HEK293 (cell line): ENCODE measurements around the gene ABTB2.

ENCODE experiments used
- FEZF1 ChIP-seq: fragments of 450-650 bp; formaldehyde crosslinking; IDR thresholded peaks from 2 replicates; pipeline ENCODE4 v1.5.1; 2016; ENCODE audit warnings: missing biosample characterization, missing genetic modification characterization
- HOXA7 ChIP-seq: sonication (generic); formaldehyde crosslinking; IDR thresholded peaks from 2 replicates; pipeline ENCODE4 v1.8.1; 2022; ENCODE audit warnings: missing genetic modification reagents, borderline replicate concordance
- ZBTB1 ChIP-seq: fragments of 450-650 bp; formaldehyde crosslinking; IDR thresholded peaks from 2 replicates; pipeline ENCODE4 v1.5.1; 2016; ENCODE audit warnings: missing biosample characterization, missing genetic modification characterization
- ZNF701 ChIP-seq: fragments of 450-650 bp; formaldehyde crosslinking; IDR thresholded peaks from 2 replicates; pipeline ENCODE4 v1.5.1; 2016; ENCODE audit warnings: missing biosample characterization, missing genetic modification characterization
- ZNF707 ChIP-seq: fragments of 450-650 bp; formaldehyde crosslinking; IDR thresholded peaks from 2 replicates; pipeline ENCODE4 v1.5.1; 2016; ENCODE audit warnings: missing biosample characterization, missing genetic modification characterization
- TF ChIP-seq, protein P1 (sequence below): fragments of 450-650 bp; formaldehyde crosslinking; IDR thresholded peaks from 2 replicates; pipeline ENCODE4 v1.5.1; 2016; ENCODE audit warnings: missing biosample characterization, missing genetic modification characterization
- TF ChIP-seq, protein P2 (sequence below): fragments of 450-650 bp; formaldehyde crosslinking; IDR thresholded peaks from 2 replicates; pipeline ENCODE4 v1.5.1; 2016; ENCODE audit warnings: missing biosample characterization, missing genetic modification characterization
- TF ChIP-seq, protein P3 (sequence below): fragments of 450-650 bp; formaldehyde crosslinking; IDR thresholded peaks from 2 replicates; pipeline ENCODE4 v1.5.1; 2016; ENCODE audit warnings: missing biosample characterization, missing genetic modification characterization
- TF ChIP-seq, protein P4 (sequence below): fragments of 450-650 bp; formaldehyde crosslinking; IDR thresholded peaks from 2 replicates; pipeline ENCODE4 v1.5.1; 2016; ENCODE audit warnings: missing biosample characterization, missing genetic modification characterization
- TF ChIP-seq, protein P5 (sequence below): fragments of 450-650 bp; formaldehyde crosslinking; IDR thresholded peaks from 2 replicates; pipeline ENCODE4 v1.5.1; 2017; ENCODE audit warnings: missing biosample characterization, missing genetic modification characterization
- TF ChIP-seq, protein P6 (sequence below): sonication (generic); formaldehyde crosslinking; IDR thresholded peaks from 2 replicates; pipeline ENCODE4 v1.8.1; 2022; ENCODE audit warnings: mild to moderate bottlenecking, moderate library complexity, missing genetic modification reagents

DNA sequence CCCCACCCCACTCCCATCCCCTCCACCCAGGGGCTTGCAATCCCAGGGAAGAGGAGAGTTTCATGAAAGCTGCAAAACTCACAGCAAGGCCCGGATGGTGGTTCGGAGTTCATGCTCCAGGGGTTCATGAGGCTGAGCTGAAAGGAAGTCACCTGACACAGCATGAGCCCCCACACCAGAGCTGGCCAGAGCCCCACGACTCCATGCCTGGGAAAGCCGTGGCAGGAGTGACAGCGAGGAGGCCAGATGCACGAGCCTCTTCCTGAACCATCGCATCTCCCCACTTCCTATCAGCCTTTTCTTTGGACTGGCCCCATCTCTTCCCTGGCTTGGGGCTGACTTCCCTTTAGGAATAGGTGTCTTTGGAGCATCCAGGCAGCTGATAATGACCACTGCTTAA lies 105.8 kb downstream of the ABTB2 start:
- no peak for TF ChIP-seq HOXA7 (CRISPR knock-in tag)
- TF ChIP-seq ZNF707 (tag by site-specific recombination) = no peak
- TF ChIP-seq, protein P1, sequence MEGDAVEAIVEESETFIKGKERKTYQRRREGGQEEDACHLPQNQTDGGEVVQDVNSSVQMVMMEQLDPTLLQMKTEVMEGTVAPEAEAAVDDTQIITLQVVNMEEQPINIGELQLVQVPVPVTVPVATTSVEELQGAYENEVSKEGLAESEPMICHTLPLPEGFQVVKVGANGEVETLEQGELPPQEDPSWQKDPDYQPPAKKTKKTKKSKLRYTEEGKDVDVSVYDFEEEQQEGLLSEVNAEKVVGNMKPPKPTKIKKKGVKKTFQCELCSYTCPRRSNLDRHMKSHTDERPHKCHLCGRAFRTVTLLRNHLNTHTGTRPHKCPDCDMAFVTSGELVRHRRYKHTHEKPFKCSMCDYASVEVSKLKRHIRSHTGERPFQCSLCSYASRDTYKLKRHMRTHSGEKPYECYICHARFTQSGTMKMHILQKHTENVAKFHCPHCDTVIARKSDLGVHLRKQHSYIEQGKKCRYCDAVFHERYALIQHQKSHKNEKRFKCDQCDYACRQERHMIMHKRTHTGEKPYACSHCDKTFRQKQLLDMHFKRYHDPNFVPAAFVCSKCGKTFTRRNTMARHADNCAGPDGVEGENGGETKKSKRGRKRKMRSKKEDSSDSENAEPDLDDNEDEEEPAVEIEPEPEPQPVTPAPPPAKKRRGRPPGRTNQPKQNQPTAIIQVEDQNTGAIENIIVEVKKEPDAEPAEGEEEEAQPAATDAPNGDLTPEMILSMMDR (tag by site-specific recombination) = no peak
- TF ChIP-seq, protein P2, sequence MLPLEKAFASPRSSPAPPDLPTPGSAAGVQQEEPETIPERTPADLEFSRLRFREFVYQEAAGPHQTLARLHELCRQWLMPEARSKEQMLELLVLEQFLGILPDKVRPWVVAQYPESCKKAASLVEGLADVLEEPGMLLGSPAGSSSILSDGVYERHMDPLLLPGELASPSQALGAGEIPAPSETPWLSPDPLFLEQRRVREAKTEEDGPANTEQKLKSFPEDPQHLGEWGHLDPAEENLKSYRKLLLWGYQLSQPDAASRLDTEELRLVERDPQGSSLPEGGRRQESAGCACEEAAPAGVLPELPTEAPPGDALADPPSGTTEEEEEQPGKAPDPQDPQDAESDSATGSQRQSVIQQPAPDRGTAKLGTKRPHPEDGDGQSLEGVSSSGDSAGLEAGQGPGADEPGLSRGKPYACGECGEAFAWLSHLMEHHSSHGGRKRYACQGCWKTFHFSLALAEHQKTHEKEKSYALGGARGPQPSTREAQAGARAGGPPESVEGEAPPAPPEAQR (tag by site-specific recombination) = no peak
- TF ChIP-seq ZNF701 (tag by site-specific recombination) = no peak
- TF ChIP-seq, protein P3, sequence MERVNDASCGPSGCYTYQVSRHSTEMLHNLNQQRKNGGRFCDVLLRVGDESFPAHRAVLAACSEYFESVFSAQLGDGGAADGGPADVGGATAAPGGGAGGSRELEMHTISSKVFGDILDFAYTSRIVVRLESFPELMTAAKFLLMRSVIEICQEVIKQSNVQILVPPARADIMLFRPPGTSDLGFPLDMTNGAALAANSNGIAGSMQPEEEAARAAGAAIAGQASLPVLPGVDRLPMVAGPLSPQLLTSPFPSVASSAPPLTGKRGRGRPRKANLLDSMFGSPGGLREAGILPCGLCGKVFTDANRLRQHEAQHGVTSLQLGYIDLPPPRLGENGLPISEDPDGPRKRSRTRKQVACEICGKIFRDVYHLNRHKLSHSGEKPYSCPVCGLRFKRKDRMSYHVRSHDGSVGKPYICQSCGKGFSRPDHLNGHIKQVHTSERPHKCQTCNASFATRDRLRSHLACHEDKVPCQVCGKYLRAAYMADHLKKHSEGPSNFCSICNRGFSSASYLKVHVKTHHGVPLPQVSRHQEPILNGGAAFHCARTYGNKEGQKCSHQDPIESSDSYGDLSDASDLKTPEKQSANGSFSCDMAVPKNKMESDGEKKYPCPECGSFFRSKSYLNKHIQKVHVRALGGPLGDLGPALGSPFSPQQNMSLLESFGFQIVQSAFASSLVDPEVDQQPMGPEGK = no peak
- TF ChIP-seq, protein P4, sequence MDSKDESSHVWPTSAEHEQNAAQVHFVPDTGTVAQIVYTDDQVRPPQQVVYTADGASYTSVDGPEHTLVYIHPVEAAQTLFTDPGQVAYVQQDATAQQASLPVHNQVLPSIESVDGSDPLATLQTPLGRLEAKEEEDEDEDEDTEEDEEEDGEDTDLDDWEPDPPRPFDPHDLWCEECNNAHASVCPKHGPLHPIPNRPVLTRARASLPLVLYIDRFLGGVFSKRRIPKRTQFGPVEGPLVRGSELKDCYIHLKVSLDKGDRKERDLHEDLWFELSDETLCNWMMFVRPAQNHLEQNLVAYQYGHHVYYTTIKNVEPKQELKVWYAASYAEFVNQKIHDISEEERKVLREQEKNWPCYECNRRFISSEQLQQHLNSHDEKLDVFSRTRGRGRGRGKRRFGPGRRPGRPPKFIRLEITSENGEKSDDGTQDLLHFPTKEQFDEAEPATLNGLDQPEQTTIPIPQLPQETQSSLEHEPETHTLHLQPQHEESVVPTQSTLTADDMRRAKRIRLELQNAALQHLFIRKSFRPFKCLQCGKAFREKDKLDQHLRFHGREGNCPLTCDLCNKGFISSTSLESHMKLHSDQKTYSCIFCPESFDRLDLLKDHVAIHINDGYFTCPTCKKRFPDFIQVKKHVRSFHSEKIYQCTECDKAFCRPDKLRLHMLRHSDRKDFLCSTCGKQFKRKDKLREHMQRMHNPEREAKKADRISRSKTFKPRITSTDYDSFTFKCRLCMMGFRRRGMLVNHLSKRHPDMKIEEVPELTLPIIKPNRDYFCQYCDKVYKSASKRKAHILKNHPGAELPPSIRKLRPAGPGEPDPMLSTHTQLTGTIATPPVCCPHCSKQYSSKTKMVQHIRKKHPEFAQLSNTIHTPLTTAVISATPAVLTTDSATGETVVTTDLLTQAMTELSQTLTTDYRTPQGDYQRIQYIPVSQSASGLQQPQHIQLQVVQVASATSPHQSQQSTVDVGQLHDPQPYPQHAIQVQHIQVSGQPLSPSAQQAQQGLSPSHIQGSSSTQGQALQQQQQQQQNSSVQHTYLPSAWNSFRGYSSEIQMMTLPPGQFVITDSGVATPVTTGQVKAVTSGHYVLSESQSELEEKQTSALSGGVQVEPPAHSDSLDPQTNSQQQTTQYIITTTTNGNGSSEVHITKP (tag by site-specific recombination) = no peak
- TF ChIP-seq FEZF1 (tag by site-specific recombination) = no peak
- no peak for TF ChIP-seq ZBTB1 (tag by site-specific recombination)
- TF ChIP-seq, protein P5, sequence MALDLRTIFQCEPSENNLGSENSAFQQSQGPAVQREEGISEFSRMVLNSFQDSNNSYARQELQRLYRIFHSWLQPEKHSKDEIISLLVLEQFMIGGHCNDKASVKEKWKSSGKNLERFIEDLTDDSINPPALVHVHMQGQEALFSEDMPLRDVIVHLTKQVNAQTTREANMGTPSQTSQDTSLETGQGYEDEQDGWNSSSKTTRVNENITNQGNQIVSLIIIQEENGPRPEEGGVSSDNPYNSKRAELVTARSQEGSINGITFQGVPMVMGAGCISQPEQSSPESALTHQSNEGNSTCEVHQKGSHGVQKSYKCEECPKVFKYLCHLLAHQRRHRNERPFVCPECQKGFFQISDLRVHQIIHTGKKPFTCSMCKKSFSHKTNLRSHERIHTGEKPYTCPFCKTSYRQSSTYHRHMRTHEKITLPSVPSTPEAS (tag by site-specific recombination) = no peak
- TF ChIP-seq, protein P6, sequence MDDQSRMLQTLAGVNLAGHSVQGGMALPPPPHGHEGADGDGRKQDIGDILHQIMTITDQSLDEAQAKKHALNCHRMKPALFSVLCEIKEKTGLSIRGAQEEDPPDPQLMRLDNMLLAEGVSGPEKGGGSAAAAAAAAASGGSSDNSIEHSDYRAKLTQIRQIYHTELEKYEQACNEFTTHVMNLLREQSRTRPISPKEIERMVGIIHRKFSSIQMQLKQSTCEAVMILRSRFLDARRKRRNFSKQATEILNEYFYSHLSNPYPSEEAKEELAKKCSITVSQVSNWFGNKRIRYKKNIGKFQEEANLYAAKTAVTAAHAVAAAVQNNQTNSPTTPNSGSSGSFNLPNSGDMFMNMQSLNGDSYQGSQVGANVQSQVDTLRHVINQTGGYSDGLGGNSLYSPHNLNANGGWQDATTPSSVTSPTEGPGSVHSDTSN (CRISPR knock-in tag) = no peak
